IMR-90 (cell line): ENCODE results near the gene BCL2. TPM values are rescaled to one million over a fixed set of nuclear protein-coding genes. Genes with fewer than 3 reads are reported as not detected.

Experiments
- ATAC-seq: fragments of 200-7000 bp; cut with Tn5 transposase; 2 replicates; pipeline ENCODE4 v1.9.1; 2020; ENCODE audit warnings: low read depth, mild to moderate bottlenecking, moderate library complexity
- BruUV-seq: library from RNA; stranded (reverse); fragments of 400-500 nt; replicated peaks from 2 replicates; lab custom pipeline; 2021; lab: Mats Ljungman, UMichigan
- CTCF ChIA-PET: fragments of 300-600 bp; formaldehyde crosslinking; extraction: SDS; loops from one replicate; lab custom pipeline; 2021; ENCODE audit warnings: antibody characterized with exemption; lab: Yijun Ruan, JAX
- POLR2A ChIA-PET: fragments of 300-600 bp; sonication (Branson Sonifier 250); formaldehyde crosslinking; loops from one replicate; lab custom pipeline; 2022; ENCODE audit warnings: antibody characterized with exemption; ENCODE audit not compliant: unreplicated experiment; lab: Charles Lee
- DNase-seq: peaks from one replicate; pipeline ENCODE4 v3.0.0; 2013
- H2AFZ ChIP-seq: replicated peaks from 2 replicates; pipeline ENCODE3; 2013; ENCODE audit warnings: low read length, mild to moderate bottlenecking; ENCODE audit not compliant: poor library complexity
- H2AK5ac ChIP-seq: 2 replicates; pipeline ENCODE4 v1.6.1; 2013; ENCODE audit warnings: low read depth, low read length, inconsistent platforms
- H2AK9ac ChIP-seq: replicated peaks from 2 replicates; pipeline ENCODE3; 2013; ENCODE audit warnings: mild to moderate bottlenecking, low read depth, low read length, moderate library complexity; ENCODE audit not compliant: poor library complexity
- H2BK120ac ChIP-seq: 2 replicates; pipeline ENCODE4 v1.6.1; 2013; ENCODE audit warnings: low read depth, low read length, inconsistent platforms
- H2BK15ac ChIP-seq: 3 replicates; pipeline ENCODE4 v1.6.1; 2013; ENCODE audit warnings: low read depth, low read length, inconsistent platforms
- H2BK20ac ChIP-seq: 2 replicates; pipeline ENCODE4 v1.6.1; 2013; ENCODE audit warnings: low read depth, mild to moderate bottlenecking, inconsistent platforms, low read length, moderate library complexity
- H2BK5ac ChIP-seq: 2 replicates; pipeline ENCODE4 v1.6.1; 2013; ENCODE audit warnings: mild to moderate bottlenecking, low read depth, low read length, inconsistent platforms; ENCODE audit not compliant: poor library complexity, severe bottlenecking
- H3K14ac ChIP-seq: replicated peaks from 2 replicates; pipeline ENCODE4 v1.6.1; 2013; ENCODE audit warnings: low read depth, low read length, inconsistent platforms
- H3K18ac ChIP-seq: 2 replicates; pipeline ENCODE4 v1.6.1; 2013; ENCODE audit warnings: low read depth, low read length, control low read depth
- H3K23ac ChIP-seq: 2 replicates; pipeline ENCODE4 v1.6.1; 2013; ENCODE audit warnings: low read depth, low read length, inconsistent platforms
- H3K27ac ChIP-seq: 2 replicates; pipeline ENCODE4 v1.5.1; 2013; ENCODE audit warnings: mild to moderate bottlenecking, control low read depth, low read length; ENCODE audit not compliant: insufficient read depth
- H3K27me3 ChIP-seq: 2 replicates; pipeline ENCODE4 v1.6.1; 2013; ENCODE audit warnings: low read length; ENCODE audit not compliant: control insufficient read depth, insufficient read depth
- H3K36me3 ChIP-seq: 2 replicates; pipeline ENCODE4 v1.6.1; 2013; ENCODE audit warnings: low read length, mixed read lengths; ENCODE audit not compliant: control insufficient read depth, insufficient read depth
- H3K4ac ChIP-seq: 2 replicates; pipeline ENCODE4 v1.6.1; 2013; ENCODE audit warnings: low read depth, low read length, inconsistent platforms
- H3K4me1 ChIP-seq: 2 replicates; pipeline ENCODE4 v1.6.1; 2013; ENCODE audit warnings: low read length, mixed read lengths; ENCODE audit not compliant: control insufficient read depth, insufficient read depth
- H3K4me2 ChIP-seq: 2 replicates; pipeline ENCODE4 v1.6.1; 2013; ENCODE audit warnings: low read depth, mild to moderate bottlenecking, control low read depth, low read length, moderate library complexity
- H3K4me3 ChIP-seq: 2 replicates; pipeline ENCODE4 v1.5.1; 2013; ENCODE audit warnings: low read depth, mild to moderate bottlenecking, control low read depth, low read length, moderate library complexity; ENCODE audit not compliant: insufficient read depth
- H3K56ac ChIP-seq: 2 replicates; pipeline ENCODE4 v1.6.1; 2013; ENCODE audit warnings: low read length, inconsistent platforms; ENCODE audit not compliant: insufficient read depth; ENCODE audit errors: extremely low read depth
- H3K79me1 ChIP-seq, 2 experiments: 2 replicates each; pipeline ENCODE4 v1.6.1; 2013; ENCODE audit warnings: low read length in 2 of 2, inconsistent platforms in 1 of 2, low read depth in 1 of 2
- H3K9ac ChIP-seq: 2 replicates; pipeline ENCODE4 v1.6.1; 2013; ENCODE audit warnings: low read depth, low read length, control low read depth
- H3K9me1 ChIP-seq: 2 replicates; pipeline ENCODE4 v1.6.1; 2013; ENCODE audit warnings: low read length, inconsistent platforms; ENCODE audit not compliant: insufficient read depth
- H3K9me3 ChIP-seq: 2 replicates; pipeline ENCODE4 v1.6.1; 2013; ENCODE audit warnings: low read length; ENCODE audit not compliant: control insufficient read depth, insufficient read depth
- H4K20me1 ChIP-seq: 2 replicates; pipeline ENCODE4 v1.6.1; 2013; ENCODE audit warnings: low read length, inconsistent platforms; ENCODE audit not compliant: insufficient read depth
- H4K5ac ChIP-seq: 2 replicates; pipeline ENCODE4 v1.6.1; 2013; ENCODE audit warnings: mild to moderate bottlenecking, low read depth, low read length, control low read depth
- H4K8ac ChIP-seq, 2 experiments: 2 replicates each; pipeline ENCODE4 v1.6.1; 2013; ENCODE audit warnings: low read depth in 2 of 2, low read length in 2 of 2, control low read depth in 1 of 2, inconsistent platforms in 1 of 2
- H4K91ac ChIP-seq: 2 replicates; pipeline ENCODE4 v1.6.1; 2013; ENCODE audit warnings: low read depth, low read length, inconsistent platforms; ENCODE audit not compliant: insufficient read depth
- BHLHE40 ChIP-seq: fragments of 150-350 bp; IDR thresholded peaks from 2 replicates; pipeline ENCODE4 v1.6.1; 2016; ENCODE audit warnings: mild to moderate bottlenecking, low read depth, low read length
- CHD1 ChIP-seq: IDR thresholded peaks from 2 replicates; pipeline ENCODE4 v1.6.1; 2012; ENCODE audit warnings: low read depth, low read length, improper control_type of control experiment
- FOS ChIP-seq: fragments of 150-350 bp; IDR thresholded peaks from 2 replicates; pipeline ENCODE4 v1.6.1; 2016; ENCODE audit warnings: low read depth, low read length
- MAFK ChIP-seq: IDR thresholded peaks from 2 replicates; pipeline ENCODE4 v1.6.1; 2012; ENCODE audit warnings: low read depth, low read length, improper control_type of control experiment
- MAZ ChIP-seq: IDR thresholded peaks from 2 replicates; pipeline ENCODE4 v1.6.1; 2012; ENCODE audit warnings: low read depth, mild to moderate bottlenecking, low read length, improper control_type of control experiment, moderate library complexity, borderline replicate concordance
- MXI1 ChIP-seq: IDR thresholded peaks from 2 replicates; pipeline ENCODE4 v1.6.1; 2012; ENCODE audit warnings: low read depth, mild to moderate bottlenecking, low read length, moderate library complexity, borderline replicate concordance
- NFE2L2 ChIP-seq: fragments of 150-350 bp; IDR thresholded peaks from 2 replicates; pipeline ENCODE4 v1.6.1; 2016; ENCODE audit warnings: low read depth, mild to moderate bottlenecking, low read length
- RAD21 ChIP-seq: IDR thresholded peaks from 2 replicates; pipeline ENCODE4 v1.6.1; 2012; ENCODE audit warnings: low read length, improper control_type of control experiment
- SMC3 ChIP-seq: fragments of 150-350 bp; IDR thresholded peaks from 2 replicates; pipeline ENCODE4 v1.6.1; 2016; ENCODE audit warnings: low read depth, mild to moderate bottlenecking, antibody characterized with exemption, low read length, moderate library complexity
- USF2 ChIP-seq: fragments of 150-350 bp; IDR thresholded peaks from 2 replicates; pipeline ENCODE4 v1.6.1; 2017; ENCODE audit warnings: mild to moderate bottlenecking, antibody characterized with exemption, low read length, low read depth
- WGBS, 2 experiments: methylation state at CpG; one replicate each; pipeline versions ENCODE4 v1.1.5 to v1.1.7; 2013; ENCODE audit warnings: missing lambda C conversion rate in 2 of 2; ENCODE audit not compliant: insufficient read length in 1 of 2; ENCODE audit errors: extremely low coverage in 2 of 2; 5-methylcytosine and 5-hydroxymethylcytosine counted together
- dilution Hi-C: fragments of 300-500 bp; cut with HindIII; formaldehyde crosslinking; loops from one replicate; pipeline ENCODE4 v1.14.3; 2018; ENCODE audit warnings: low sequenced_read_pairs; ENCODE audit not compliant: unreplicated experiment
- in situ Hi-C: fragments of 300-500 bp; cut with MboI; formaldehyde crosslinking; loops from 3 replicates; pipeline ENCODE4 v1.14.3; 2019; ENCODE audit warnings: low sequenced_read_pairs, inconsistent platforms, mixed read lengths
- intact Hi-C: fragments of 100-400 bp; cut with micrococcal nuclease; formaldehyde crosslinking; loops from 2 replicates; pipeline ENCODE4 v1.10.0; 2022
- polyA plus RNA-seq, 3 experiments: library from polyadenylated mRNA; depleted of rRNA; stranded (reverse); fragments of >200 nt; gene quantifications; 2 replicates each; pipeline ENCODE4 v1.2.3, GENCODE V29; 2012; ENCODE audit warnings: low replicate concordance in 1 of 3
- total RNA-seq: library from RNA; depleted of rRNA; stranded (reverse); fragments of >200 nt; gene quantifications from 2 replicates; pipeline ENCODE4 v1.2.3, GENCODE V29; 2012

BCL2 gene
- total and polyA plus RNA-seq, 2 of the 4 experiments (the other 2 are of a cell fraction) = 0.24 to 0.54 TPM

GRCh38 chr18:63131959-63132818, 187.4 kb downstream of the BCL2 start:
- Histone ChIP-seq H2AK9ac (no peak overlapping the region), H3K36me3 (no peaks in the 10 kb centered on the region), H2BK120ac (no peak overlapping the region), H3K14ac (no peak overlapping the region), H3K4ac (no peak overlapping the region), H3K27me3 (peaks cover 18% of the 10 kb centered on the region), H3K9me1 (no peaks in the 10 kb centered on the region), H2AFZ (no peak overlapping the region), H3K9ac (no peak overlapping the region), H2BK20ac (no peak overlapping the region), H3K27ac (no peak overlapping the region), H2AK5ac (no peak overlapping the region), H4K8ac (no peak overlapping the region), H3K23ac (no peak overlapping the region), H3K4me2 (no peak overlapping the region), H3K9me3 (no peaks in the 10 kb centered on the region), H3K4me1 (no peaks in the 10 kb centered on the region), H4K91ac (no peak overlapping the region), H3K56ac (no peak overlapping the region), H4K5ac (no peak overlapping the region), H3K79me1 (no peaks in the 10 kb centered on the region), H4K20me1 (no peaks in the 10 kb centered on the region), H2BK15ac (no peak overlapping the region), H2BK5ac (no peak overlapping the region), H3K18ac (no peak overlapping the region), H3K4me3 (no peak overlapping the region)
- intact Hi-C loops = loop anchor here (1.0 to 2.0 kb wide), 3 partner anchors 115 to 307 kb away; no protein-coding TSS in a partner anchor
- dilution Hi-C loops = no loop called here
- WGBS, 2 experiments = no CpG with 5 or more reads among the region's 13 CpGs
- no peak for DNase-seq
- BruUV-seq = no TSS peak
- POLR2A ChIA-PET = no interaction called here
- TF ChIP-seq MAFK (no peak), MXI1 (no peak), USF2 (no peak), BHLHE40 (no peak), FOS (no peak), RAD21 (no peak), CHD1 (no peak), MAZ (no peak), SMC3 (no peak), NFE2L2 (no peak)
- in situ Hi-C loops = loop anchor here (5.0 kb wide), 1 partner anchor 185 kb away; the partner anchor contains the start of gene BCL2
- no peak for ATAC-seq
- CTCF ChIA-PET = interaction anchor here (0.5 to 2.6 kb wide), 7 partner anchors 12 to 307 kb away, joined by 3 to 20 read pairs (median 4); no protein-coding TSS in a partner anchor
